ENCODE results near the gene TMEM69. TPM values are rescaled to one million over a fixed set of nuclear protein-coding genes. Genes with fewer than 3 reads are reported as not detected.

Gene TMEM69
- total and polyA plus RNA-seq, 2 donors (not counting 3 experiments of a cell fraction or from before 2014, with no cell fraction given), result 25.6 to 56.2 TPM

GRCh38 chr1:45730780-45731319, 42.9 kb downstream of the TMEM69 start:
- H3K9me1 ChIP-seq (replicated peaks; ENCODE audit: control insufficient read depth, extremely low read depth, insufficient read depth, low read length), result no peaks in the 10 kb centered on the region
- no peaks in the 10 kb centered on the region for H3K79me2 ChIP-seq (ENCODE audit: control insufficient read depth, insufficient read depth, low read length)
- no peaks in the 10 kb centered on the region for H3K36me3 ChIP-seq (ENCODE audit: control insufficient read depth in 2 of 2, extremely low read depth in 1 of 2, insufficient read depth in 2 of 2, low read length in 2 of 2)
- intact Hi-C loops (cut with micrococcal nuclease) (no loop called here), dilution Hi-C loops (cut with MboI; ENCODE audit: extremely low pct_ligation_motif_present, low sequenced_read_pairs) (no loop called here)
- FAIRE-seq, result no peak
- no peaks in the 10 kb centered on the region for H3K4me1 ChIP-seq (ENCODE audit: control insufficient read depth, extremely low read depth, insufficient read depth, low read length)
- DNase-seq (ENCODE audit: low read depth, low spot score), result no peak
- no peak overlapping the region for H3K27ac ChIP-seq (ENCODE audit: insufficient read depth, low read depth, low read length)
- H3K27me3 ChIP-seq (ENCODE audit: control insufficient read depth in 2 of 2, insufficient read depth in 2 of 2, low read length in 2 of 2), result no peaks in the 10 kb centered on the region
- CTCF ChIA-PET, result no interaction called here
- H2AFZ ChIP-seq (ENCODE audit: low read depth, low read length), result no peak overlapping the region
- no peaks in the 10 kb centered on the region for H4K20me1 ChIP-seq (replicated peaks; ENCODE audit: control insufficient read depth, extremely low read depth, insufficient read depth, low read length)
- H3K4me2 ChIP-seq (ENCODE audit: insufficient read depth, low read length), result no peak overlapping the region
- POLR2A ChIA-PET, result no interaction called here
- H3K9me3 ChIP-seq (replicated peaks; ENCODE audit: control insufficient read depth, insufficient read depth, low read length), result no peaks in the 10 kb centered on the region
- no TSS peak for BruUV-seq (replicated peaks)
- H3K4me3 ChIP-seq (replicated peaks in 1 of 3; ENCODE audit: insufficient read depth in 1 of 3, low read depth in 1 of 3, low read length in 3 of 3), result no peak overlapping the region
- TF ChIP-seq MAX (IDR thresholded peaks at IDR 0.05; ENCODE audit: insufficient read depth, insufficient read length) (no peak), GATA2 (IDR thresholded peaks at IDR 0.05; ENCODE audit: insufficient read depth, insufficient read length, low read depth, low read length) (no peak), POLR2A (IDR thresholded peaks at IDR 0.05; ENCODE audit: low read depth, low read length) (no peak), MYC (IDR thresholded peaks at IDR 0.05; ENCODE audit: low read depth, low read length) (no peak), CTCF (IDR thresholded peaks at IDR 0.05; ENCODE audit: extremely low read depth in 1 of 2, insufficient read depth in 1 of 2, low read depth in 1 of 2, low read length in 2 of 2) (no peak), FOS (IDR thresholded peaks at IDR 0.05; ENCODE audit: borderline replicate concordance, insufficient read depth, low read length) (no peak), JUN (IDR thresholded peaks at IDR 0.05; ENCODE audit: borderline replicate concordance, insufficient read depth, insufficient read length, low read depth) (no peak), POLR2AphosphoS5 (IDR thresholded peaks at IDR 0.05; ENCODE audit: insufficient read depth, low read depth, low read length) (no peak), EZH2 (IDR thresholded peaks at IDR 0.05; ENCODE audit: borderline replicate concordance, low read depth, low read length, severe bottlenecking) (no peak)
- no peak overlapping the region for H3K9ac ChIP-seq (replicated peaks; ENCODE audit: extremely low read depth, insufficient read depth, low read length)

Data from endothelial cell of umbilical vein (primary cell).